G401.6 (cell line): Measurements from ENCODE around the gene FN1.

ENCODE experiments used
- FAIRE-seq: peaks from 2 replicates; lab custom pipeline; 2012; peaks lifted over from hg19 to GRCh38; lab: Jason Lieb, UNC

FN1 gene

DNA sequence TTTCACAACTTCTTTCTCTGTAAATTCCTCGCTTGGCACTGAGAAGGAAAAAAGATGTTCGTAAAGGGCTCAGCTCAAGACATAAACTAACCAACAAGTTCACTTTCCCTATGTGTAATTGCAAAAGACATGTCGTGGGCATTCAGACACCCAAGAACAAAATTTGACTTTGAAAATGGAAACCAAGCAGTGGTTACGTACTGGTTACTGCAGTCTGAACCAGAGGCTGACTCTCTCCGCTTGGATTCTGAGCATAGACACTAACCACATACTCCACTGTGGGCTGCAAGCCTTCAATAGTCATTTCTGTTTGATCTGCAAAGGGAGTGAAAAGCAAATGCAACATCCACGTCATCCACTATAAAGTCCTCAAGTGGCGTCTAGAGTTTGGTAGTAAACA is 53.9 kb downstream of the FN1 start:
- no peak for FAIRE-seq

DNA sequence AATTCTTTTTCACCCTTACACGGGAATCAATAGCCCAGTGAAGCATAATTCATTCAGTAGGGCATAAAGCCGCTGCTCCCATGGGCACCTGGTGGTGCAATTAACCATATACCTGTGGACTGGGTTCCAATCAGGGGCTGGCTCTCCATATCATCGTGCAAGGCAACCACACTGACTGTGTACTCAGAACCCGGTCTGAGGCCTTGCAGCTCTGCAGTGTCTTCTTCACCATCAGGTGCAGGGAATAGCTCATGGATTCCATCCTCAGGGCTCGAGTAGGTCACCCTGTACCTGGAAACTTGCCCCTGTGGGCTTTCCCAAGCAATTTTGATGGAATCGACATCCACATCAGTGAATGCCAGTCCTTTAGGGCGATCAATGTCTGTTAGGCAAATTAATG is 55.2 kb downstream of the FN1 start:
- FAIRE-seq: no peak

DNA sequence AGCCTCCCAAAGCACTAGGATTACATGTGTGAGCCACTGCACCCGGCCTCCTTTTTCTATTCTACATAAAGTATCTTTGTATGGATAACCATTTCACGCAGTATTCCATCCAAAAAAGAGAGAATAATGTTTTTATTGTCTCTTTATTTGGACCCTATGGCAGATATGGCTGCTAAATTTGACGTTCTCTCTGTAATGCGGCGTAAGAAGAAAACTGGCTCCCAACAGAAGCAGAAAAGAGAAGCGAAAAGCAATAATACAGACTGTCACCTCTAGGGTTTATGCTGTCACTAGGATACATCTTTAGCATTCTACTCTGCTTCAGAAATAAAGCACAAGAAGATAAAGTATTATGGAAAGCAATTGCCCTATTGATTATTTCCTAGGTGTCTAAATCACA is 55.9 kb downstream of the FN1 start:
- no peak for FAIRE-seq

DNA sequence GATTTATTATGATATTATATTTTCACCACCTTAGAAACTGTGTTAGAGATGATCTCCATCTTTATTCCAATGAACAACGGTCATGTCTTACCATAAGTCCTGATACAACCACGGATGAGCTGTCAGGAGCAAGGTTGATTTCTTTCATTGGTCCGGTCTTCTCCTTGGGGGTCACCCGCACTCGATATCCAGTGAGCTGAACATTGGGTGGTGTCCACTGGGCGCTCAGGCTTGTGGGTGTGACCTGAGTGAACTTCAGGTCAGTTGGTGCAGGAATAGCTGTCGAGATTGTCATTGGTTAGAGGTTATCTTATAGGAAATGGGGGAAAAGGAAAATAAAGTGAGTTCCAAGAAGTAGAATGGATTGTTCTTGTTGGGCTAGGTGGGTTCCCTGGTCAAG is 56.8 kb downstream of the FN1 start:
- no peak for FAIRE-seq

DNA sequence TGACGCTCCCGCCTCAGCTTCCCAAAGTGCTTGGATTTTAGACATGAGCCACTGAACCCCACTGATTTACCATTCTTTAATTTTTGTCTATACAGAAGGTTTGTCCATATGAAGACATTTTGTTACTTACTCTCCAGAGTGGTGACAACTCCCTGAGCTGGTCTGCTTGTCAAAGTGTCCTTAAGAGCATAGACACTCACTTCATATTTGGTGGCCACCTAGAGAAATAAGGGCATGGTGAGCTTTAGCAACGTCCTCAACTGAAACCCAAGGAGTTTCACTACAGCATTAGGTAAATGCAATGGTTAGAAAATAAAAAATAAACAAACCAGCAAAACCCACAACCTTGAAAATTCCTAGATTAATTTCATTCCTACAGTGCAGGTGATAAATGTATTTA is 57.8 kb downstream of the FN1 start:
- FAIRE-seq: no peak

DNA sequence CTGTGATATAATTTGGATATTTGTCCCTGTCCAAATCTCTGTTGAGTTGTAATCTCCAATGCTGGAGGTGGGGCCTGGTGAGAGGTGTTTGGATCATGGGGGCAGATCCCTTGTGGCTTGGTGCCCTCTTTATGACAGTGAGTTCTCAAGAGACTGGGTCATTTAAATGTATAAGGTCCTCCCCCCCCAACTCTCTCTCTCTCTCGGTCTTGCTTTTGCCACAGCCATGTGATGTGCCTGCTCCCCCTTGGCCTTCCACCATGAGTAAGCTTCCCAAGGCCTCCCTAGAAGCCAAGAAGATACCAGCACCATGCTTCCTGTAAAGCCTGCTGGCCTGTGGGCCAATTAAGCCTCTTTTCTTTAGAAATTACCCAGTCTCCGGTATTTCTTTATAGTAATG is 58.6 kb downstream of the FN1 start:
- FAIRE-seq: no peak

DNA sequence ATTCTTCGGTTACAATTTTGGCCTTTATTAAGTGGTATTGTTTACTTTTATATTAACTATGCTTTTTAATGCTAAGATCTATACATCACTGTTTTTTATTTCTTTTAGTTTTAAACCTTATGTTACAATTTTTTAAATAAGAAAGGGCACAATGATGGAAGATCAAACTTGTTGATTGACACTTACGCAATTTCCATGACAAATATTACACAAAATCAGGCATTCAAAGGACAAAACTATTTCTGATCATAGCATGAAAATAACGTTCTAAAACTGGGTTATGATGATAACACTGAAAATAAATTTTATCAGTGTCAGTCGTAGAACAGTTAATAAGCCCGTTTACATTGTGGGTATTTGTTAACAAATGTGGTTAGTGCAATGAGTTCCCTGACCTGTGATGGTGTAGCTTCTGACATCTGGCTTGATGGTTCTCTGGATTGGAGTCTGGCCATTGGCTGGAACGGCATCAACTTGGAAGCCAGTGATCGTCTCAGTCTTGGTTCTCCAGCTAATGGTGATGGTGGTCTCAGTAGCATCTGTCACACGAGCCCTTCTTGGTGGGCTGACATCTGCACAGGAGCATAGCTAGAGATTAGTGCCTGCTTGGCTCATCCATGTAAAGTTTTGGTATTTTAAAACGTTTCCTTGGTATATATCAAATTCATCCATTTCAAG is 59.6 kb downstream of the FN1 start:
- FAIRE-seq: no peak

DNA sequence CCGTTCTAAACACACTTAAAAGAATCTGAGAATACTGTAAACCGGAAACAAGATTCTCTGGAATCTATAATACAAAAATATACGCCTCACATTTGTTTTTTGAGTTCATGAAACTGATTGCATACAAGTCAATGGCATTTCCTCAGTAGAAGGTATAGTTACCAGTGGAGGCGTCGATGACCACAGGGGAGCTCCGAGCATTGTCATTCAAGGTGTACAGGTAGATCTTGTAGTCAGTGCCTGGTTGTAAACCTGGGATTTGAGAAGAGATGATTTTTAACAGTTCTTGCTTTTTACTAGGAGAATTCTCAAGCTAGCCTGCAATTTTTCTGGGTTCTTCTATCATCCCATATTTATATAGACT is 60.4 kb downstream of the FN1 start:
- no peak for FAIRE-seq

DNA sequence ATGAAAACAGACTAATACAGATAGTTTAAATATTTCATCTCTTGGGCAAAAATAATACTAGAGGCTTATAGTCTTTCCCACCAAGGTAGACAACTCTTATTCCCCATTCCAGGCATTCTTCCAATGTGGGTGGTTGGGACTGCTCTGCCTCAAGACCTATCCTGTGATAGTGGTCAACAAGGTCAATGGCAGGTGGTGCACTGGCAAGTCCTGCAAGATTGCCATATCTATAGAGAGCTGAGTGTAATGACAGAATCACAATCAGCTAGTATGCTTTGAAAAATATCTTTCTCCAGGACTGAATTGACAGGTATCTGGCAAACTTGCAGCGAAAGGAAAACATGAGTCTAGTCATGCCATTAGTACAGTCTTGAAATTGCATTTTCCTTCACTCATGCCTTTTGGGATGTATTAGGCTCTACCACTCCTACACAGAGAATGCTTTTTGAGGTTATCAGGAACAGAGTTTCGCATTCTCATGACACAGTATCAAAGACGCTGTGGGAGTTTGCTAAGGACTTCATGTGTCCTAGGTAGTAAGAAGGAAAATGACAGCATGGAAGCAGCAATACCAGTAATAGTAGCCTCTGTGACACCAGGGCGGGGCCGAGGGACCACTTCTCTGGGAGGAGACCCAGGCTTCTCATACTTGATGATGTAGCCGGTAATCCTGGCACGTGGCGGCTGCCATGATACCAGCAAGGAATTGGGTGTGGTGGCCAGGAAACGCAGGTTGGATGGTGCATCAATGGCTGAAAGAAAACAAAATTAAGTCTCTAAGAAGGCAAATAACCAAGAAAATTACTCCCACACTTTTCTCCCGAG is 61.0 kb downstream of the FN1 start:
- FAIRE-seq: no peak

DNA sequence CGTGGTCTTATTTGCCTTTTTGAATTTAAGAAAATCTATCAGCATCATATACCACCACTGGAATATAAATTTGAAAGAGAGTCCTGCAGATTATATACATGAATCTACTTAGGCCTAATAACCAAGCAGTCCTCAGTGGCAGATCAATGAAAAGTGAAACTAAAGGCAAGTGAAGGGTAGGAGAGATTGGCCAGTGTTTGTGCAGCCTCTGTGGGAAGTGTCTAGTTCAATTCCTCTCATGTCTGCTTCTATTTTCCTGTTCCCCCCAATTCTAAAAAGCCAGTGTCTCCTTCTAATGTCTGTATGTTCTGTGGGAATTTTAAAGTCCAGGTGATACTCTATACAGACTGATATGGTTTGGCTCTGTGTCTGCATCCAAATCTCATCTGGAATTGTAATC is 61.9 kb downstream of the FN1 start:
- no peak for FAIRE-seq

DNA sequence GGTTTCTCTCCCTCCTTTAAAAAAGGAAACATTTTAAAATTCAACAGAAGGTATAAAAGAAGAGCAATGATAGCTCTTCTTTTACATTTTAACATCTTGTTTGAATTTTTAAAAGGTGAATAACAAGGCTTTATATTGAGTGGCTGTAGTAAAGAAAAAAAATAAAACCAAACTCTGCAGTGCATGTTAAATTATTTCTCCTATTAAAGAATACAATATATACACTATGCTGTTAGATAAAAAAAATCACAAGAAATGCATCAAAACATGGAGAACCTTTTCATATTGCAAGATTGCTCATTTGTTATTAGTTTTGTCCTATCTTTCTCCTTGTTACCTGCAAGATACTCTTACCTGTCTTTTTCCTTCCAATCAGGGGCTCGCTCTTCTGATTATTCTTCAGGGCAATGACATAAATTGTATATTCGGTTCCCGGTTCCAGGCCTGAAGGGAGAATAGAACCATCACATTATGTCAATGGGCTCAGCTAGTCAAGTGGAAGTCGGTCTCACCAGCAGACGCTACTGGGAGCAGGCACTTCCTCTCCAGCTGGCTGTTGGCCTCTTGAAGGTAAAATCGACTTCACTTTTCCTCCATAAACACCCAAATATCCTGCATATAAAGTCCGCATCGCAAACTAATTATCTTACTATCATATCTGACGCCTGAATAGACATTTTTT is 62.8 kb downstream of the FN1 start:
- no peak for FAIRE-seq

DNA sequence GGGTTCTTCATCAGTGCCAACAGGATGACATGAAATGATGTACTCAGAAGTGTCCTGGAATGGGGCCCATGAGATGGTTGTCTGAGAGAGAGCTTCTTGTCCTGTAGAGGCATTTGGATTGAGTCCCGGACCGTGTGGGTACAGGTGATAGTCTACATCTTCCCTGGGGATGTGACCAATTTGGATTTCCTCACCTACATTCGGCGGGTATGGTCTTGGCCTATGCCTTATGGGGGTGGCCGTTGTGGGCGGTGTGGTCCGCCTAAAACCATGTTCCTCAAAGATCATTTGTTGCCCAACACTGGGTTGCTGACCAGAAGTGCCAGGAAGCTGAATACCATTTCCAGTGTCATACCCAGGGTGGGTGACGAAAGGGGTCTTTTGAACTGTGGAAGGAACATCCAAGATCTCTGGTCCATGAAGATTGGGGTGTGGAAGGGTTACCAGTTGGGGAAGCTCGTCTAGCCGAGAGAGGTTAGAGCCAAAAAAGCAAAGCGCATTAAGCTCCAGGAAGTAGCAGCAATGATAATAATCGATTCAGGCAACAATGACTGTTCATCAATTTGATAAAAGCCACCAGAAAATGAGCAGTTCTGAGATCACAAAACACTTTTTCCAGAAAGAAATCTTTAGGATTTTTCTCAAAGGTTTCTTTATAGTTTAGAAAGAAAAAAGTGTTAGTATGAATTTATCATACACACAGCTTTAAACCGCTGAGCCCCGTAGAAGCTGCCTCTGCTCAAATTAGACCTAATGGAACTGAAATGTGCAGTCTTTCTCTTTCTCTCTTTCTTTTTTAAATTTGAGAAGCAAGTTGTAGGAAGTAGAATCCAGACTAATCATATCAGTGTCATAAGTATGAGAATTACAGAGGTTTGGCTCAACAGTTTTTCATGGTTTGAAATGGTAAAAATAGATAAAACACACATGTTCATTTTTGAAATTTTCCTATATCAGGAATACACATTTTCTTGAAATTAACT is 63.7 kb downstream of the FN1 start:
- no peak for FAIRE-seq

DNA sequence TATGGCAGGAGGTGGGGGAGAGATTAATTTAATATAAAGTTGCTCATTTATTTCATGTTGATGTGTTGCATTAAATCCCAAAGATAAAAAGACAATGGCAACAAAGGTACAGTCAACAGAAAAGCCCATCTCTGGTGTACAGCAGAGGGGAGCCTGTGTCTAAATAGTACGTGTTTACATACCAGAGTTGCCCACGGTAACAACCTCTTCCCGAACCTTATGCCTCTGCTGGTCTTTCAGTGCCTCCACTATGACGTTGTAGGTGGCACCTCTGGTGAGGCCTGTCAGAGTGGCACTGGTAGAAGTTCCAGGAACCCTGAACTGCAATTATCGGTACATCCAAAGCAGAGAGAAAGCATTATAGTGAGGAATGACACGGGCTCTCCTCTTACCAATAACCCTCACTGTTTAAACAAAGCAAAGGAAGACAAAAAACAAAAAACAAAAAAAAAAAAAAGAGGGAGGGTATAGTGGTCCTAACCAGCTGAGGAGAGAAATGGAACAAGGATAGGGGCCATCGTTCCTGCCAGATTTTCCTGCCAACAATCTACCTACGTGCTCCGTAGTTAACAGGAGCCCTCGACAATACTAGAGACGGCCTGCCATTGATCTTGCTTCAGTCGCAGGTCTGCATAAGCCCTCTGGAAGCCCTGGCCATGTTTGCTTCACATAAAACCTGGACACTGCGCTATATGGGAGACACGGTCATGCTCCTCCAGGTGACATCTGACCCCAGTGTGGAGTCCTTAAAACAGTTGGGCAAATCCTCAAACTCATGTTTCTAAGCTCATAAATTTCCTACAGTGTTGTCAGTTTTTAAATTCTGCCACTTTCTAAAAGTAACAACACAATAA is 65.5 kb downstream of the FN1 start:
- no peak for FAIRE-seq

DNA sequence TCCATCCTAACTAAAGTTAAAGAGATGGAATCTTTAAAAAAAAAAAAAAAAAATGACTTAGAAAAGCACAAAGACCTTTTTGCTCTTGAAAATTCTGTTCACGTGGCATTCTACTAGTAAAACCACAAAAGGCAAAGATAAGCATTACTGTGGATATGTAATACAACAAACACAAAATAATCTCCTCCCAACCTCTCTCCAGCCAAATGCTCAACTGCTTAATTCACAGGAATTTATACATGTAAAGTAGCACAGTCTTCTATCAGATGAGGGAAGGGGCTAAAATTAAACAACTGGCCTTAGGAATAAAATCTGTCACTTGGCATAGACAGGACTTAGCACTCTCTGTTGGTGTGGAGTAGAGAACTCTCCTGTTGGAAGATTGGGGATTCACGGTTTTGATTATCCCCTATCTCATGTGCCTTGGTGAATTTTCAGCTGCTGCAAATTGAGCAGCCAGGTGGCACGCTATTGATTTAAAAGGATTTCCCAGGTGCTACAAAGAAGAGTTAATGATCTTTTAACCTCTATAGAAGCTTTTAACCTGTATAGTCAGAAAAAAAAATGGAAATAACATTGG is 66.6 kb downstream of the FN1 start:
- FAIRE-seq: no peak

DNA sequence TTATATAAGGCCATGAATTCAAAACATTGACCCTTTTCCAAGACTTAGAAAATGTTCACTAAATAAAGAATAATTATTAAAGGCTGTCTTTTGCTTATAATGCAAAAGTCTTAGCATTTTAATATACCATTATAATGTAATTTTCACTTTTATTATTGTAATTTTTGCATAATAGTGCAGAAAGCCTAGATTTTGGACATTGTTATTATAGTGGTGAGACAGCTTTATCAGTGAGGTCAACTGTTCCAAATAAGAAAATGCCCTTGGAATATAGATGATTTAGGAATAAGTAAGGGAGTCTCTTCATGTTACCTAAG is 67.4 kb downstream of the FN1 start:
- FAIRE-seq: no peak

DNA sequence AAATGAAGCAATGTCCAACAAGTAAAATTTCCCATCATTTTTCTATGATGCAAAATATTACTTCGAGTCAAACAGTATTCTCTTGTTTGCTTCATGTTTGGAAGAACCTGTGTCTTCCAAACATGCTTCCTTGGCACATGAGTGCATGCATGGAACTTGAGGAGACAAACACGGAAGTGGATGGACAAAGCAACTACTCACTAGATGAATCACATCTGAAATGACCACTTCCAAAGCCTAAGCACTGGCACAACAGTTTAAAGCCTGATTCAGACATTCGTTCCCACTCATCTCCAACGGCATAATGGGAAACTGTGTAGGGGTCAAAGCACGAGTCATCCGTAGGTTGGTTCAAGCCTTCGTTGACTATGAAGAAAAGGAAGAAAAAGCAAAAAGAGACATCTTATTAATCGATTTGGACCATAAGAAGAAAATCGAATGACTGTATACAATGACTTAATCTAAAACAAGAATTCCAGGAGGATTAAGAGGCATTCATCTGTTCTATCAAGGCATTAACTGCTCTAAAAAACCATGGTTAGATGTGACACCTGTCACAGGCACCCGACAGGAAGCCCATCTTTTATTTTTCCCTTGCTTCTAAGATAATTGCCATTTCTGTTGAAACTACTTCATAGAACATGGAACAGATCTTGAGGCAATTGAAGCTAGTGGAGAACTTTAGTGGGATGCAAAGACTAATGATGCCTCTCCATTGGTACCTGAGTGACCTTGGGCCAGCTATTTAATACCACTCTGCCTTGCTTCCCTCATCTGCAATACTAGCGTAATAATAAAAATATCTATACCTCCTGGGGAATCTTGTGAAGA is 68.0 kb downstream of the FN1 start:
- FAIRE-seq: no peak

DNA sequence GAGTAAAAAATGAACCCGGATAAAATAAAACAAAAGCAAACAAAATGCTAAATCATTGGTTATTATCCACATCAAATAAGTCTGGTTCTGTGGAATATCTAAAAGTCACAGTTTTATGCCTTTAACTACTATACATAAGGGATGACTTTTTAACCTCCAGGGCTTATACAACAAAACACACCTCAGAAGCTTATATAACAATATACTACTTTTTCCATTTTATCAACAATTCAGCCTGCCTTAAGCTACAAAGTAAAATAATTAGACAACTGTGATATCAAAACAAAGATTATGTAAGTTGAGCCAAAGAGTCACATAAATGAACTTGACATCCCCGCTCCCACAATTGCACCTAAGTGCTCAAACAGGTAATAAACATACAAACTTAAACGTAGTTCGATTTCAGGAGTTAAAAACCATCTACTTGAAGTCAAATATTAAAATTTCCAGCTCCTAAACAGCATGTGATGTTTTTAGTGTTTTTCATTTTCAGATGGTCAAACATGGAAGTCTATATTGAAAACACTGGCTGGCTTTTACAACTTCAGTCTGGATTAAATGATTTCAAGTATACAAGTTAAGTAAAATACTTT is 69.3 kb downstream of the FN1 start:
- FAIRE-seq: no peak

DNA sequence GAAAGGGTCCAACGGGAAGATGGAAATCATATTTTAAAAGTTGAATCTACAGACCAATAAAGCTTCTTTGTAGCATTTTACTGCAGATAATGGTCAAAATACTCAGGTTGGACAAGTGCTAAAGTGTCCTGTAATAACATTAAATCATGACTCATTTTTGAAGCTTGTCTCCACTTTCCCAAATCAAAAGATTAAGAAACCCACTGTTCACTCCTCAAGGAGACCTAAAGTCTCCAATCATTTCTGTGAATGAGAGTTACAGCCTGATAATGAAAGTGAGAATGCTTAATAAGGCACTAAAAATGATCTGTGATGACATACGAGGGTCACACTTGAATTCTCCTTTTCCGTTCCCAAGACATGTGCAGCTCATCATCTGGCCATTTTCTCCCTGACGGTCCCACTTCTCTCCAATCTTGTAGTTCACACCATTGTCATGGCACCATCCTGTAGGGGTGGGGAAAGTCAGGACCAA is 70.6 kb downstream of the FN1 start:
- FAIRE-seq: no peak
